Testis (tissue), 2 donors: ENCODE data around the gene TBL1X.

Experiments
- POLR2A ChIP-seq: fragments of 450-650 bp; IDR thresholded peaks from one replicate; pipeline ENCODE4 v1.6.1; 2017; ENCODE audit warnings: antibody characterized with exemption, mild to moderate bottlenecking, moderate library complexity
- TF ChIP-seq, protein P1 (sequence below), 3 experiments: fragments of 450-650 bp in 2 of 3; fragments of 200-600 bp in 1 of 3; sonication (generic) in 1 of 3; IDR thresholded peaks; one replicate each; pipeline ENCODE4 v1.5.1; 2016 to 2019; ENCODE audit warnings: antibody characterized with exemption in 3 of 3, mild to moderate bottlenecking in 2 of 3, moderate library complexity in 1 of 3

DNA sequence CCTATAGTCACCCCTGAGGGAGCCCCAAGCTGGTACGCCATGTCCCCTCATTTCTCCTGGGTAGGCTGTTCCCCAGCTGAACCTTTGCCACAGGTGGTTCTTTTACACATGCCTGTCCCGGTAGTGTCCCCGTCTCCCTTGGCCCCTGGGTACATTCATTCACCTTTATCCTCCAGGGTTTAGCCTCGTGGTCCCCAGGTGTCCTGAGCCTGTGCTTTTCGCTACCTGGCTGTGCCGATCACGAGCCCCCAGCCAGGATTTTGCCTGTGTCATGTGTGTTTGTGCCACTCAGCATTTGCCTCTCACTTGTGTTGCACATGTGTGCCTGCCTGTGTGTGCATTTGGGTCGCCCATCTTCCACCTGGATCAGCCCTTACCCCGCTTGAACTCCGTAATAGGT is 243.2 kb downstream of the TBL1X start:
- TF ChIP-seq, protein P1, sequence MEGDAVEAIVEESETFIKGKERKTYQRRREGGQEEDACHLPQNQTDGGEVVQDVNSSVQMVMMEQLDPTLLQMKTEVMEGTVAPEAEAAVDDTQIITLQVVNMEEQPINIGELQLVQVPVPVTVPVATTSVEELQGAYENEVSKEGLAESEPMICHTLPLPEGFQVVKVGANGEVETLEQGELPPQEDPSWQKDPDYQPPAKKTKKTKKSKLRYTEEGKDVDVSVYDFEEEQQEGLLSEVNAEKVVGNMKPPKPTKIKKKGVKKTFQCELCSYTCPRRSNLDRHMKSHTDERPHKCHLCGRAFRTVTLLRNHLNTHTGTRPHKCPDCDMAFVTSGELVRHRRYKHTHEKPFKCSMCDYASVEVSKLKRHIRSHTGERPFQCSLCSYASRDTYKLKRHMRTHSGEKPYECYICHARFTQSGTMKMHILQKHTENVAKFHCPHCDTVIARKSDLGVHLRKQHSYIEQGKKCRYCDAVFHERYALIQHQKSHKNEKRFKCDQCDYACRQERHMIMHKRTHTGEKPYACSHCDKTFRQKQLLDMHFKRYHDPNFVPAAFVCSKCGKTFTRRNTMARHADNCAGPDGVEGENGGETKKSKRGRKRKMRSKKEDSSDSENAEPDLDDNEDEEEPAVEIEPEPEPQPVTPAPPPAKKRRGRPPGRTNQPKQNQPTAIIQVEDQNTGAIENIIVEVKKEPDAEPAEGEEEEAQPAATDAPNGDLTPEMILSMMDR (IDR thresholded peaks at IDR 0.05): no peak
- no peak for TF ChIP-seq POLR2A
